H1 (cell line): Measurements from ENCODE around the gene THSD1. TPM values are rescaled to one million over a fixed set of nuclear protein-coding genes. Genes with fewer than 3 reads are reported as not detected.

Experiments used
- CTCF ChIA-PET: fragments of 300-600 bp; sonication (Branson Sonifier 250); formaldehyde crosslinking; loops from one replicate; lab custom pipeline; 2021; ENCODE audit not compliant: partially characterized antibody; lab: Charles Lee
- POLR2A ChIA-PET: fragments of 300-600 bp; sonication (Branson Sonifier 250); formaldehyde crosslinking; loops from one replicate; lab custom pipeline; 2021; ENCODE audit warnings: inconsistent platforms; ENCODE audit not compliant: partially characterized antibody; lab: Charles Lee
- DNase-seq, 2 experiments: peaks; one replicate each; pipeline versions ENCODE4 v3.0.0 to v3.0.0-alpha.2; 2010 to 2022; ENCODE audit warnings: low spot score in 2 of 2, low read depth in 1 of 2, mixed read lengths in 1 of 2
- FAIRE-seq: peaks from 2 replicates; lab custom pipeline; 2011; peaks lifted over from hg19 to GRCh38; lab: Jason Lieb, UNC
- H2AFZ ChIP-seq: 2 replicates; pipeline ENCODE4 v1.8.1; 2012; ENCODE audit warnings: low read length, inconsistent platforms
- H2AK5ac ChIP-seq: 2 replicates; pipeline ENCODE4 v1.6.1; 2013; ENCODE audit warnings: low read depth, low read length
- H2BK120ac ChIP-seq: replicated peaks from 2 replicates; pipeline ENCODE3; 2013; ENCODE audit warnings: low read depth, low read length, inconsistent platforms
- H2BK12ac ChIP-seq: 2 replicates; pipeline ENCODE4 v1.6.1; 2013; ENCODE audit warnings: low read depth, low read length
- H2BK15ac ChIP-seq: 2 replicates; pipeline ENCODE4 v1.6.1; 2013; ENCODE audit warnings: low read length
- H2BK20ac ChIP-seq: 2 replicates; pipeline ENCODE4 v1.6.1; 2013; ENCODE audit warnings: low read length
- H2BK5ac ChIP-seq: 2 replicates; pipeline ENCODE4 v1.6.1; 2013; ENCODE audit warnings: low read depth, low read length
- H3K14ac ChIP-seq: 2 replicates; pipeline ENCODE4 v1.6.1; 2013; ENCODE audit warnings: inconsistent platforms; ENCODE audit not compliant: insufficient read length
- H3K18ac ChIP-seq: 2 replicates; pipeline ENCODE4 v1.6.1; 2013; ENCODE audit warnings: low read length; ENCODE audit errors: extremely low read depth
- H3K23ac ChIP-seq: 2 replicates; pipeline ENCODE4 v1.6.1; 2013; ENCODE audit warnings: inconsistent platforms; ENCODE audit not compliant: insufficient read length
- H3K23me2 ChIP-seq: 2 replicates; pipeline ENCODE4 v1.6.1; 2013; ENCODE audit warnings: low read depth, low read length
- H3K27ac ChIP-seq: 2 replicates; pipeline ENCODE4 v1.6.1; 2011; ENCODE audit warnings: low read depth, low read length, inconsistent platforms
- H3K27me3 ChIP-seq, 4 experiments: replicated peaks in 1 of 4; 1 replicate in 1 of 4; 2 replicates in 3 of 4; pipeline versions ENCODE4 v1.6.1 to v1.8.1; 2011 to 2013; ENCODE audit warnings: low read length in 3 of 4, mild to moderate bottlenecking in 3 of 4, inconsistent platforms in 2 of 4, mixed read lengths in 2 of 4, moderate library complexity in 1 of 4; ENCODE audit not compliant: control insufficient read depth in 3 of 4, insufficient read depth in 3 of 4; ENCODE audit errors: extremely low read depth in 1 of 4
- H3K36me3 ChIP-seq, 4 experiments: 2 replicates each; pipeline versions ENCODE4 v1.6.1 to v1.8.1; 2011 to 2013; ENCODE audit warnings: mild to moderate bottlenecking in 4 of 4, low read length in 3 of 4, moderate library complexity in 2 of 4, control low read depth in 1 of 4, inconsistent platforms in 1 of 4; ENCODE audit not compliant: insufficient read depth in 4 of 4, control insufficient read depth in 2 of 4
- H3K4ac ChIP-seq: replicated peaks from 2 replicates; pipeline ENCODE3; 2013; ENCODE audit warnings: low read length, low read depth, mixed read lengths, inconsistent platforms; ENCODE audit not compliant: insufficient read length
- H3K4me1 ChIP-seq, 4 experiments: replicated peaks in 1 of 4; 1 replicate in 1 of 4; 2 replicates in 3 of 4; pipeline versions ENCODE4 v1.6.1 to v1.8.1; 2011 to 2013; ENCODE audit warnings: low read length in 3 of 4, inconsistent platforms in 2 of 4, mixed read lengths in 1 of 4; ENCODE audit not compliant: insufficient read depth in 4 of 4, control insufficient read depth in 3 of 4
- H3K4me2 ChIP-seq, 2 experiments: 2 replicates each; pipeline versions ENCODE4 v1.6.1 to v1.8.1; 2011 to 2013; ENCODE audit warnings: low read depth in 2 of 2, low read length in 2 of 2, control low read depth in 1 of 2, inconsistent platforms in 1 of 2, mild to moderate bottlenecking in 1 of 2; ENCODE audit not compliant: insufficient read depth in 1 of 2
- H3K4me3 ChIP-seq, 4 experiments: fragments of 200-600, 300-600 bp in 1 of 4; sonication (generic), shearing (Covaris generic), sonication (Bioruptor Twin) in 1 of 4; 2 replicates each; pipeline versions ENCODE4 v1.5.1 to v1.8.1; 2011 to 2016; ENCODE audit warnings: low read length in 4 of 4, low read depth in 3 of 4, control low read depth in 2 of 4, inconsistent platforms in 2 of 4, mild to moderate bottlenecking in 2 of 4, mixed read lengths in 1 of 4, moderate library complexity in 1 of 4; ENCODE audit not compliant: insufficient read depth in 2 of 4; ENCODE audit errors: extremely low read depth in 1 of 4
- H3K56ac ChIP-seq: replicated peaks from 2 replicates; pipeline ENCODE3; 2013; ENCODE audit warnings: low read depth, mild to moderate bottlenecking, mixed read lengths, low read length, inconsistent platforms; ENCODE audit not compliant: insufficient read length
- H3K79me1 ChIP-seq: 2 replicates; pipeline ENCODE4 v1.6.1; 2013; ENCODE audit warnings: low read depth, low read length, control low read depth
- H3K79me2 ChIP-seq, 2 experiments: 2 replicates each; pipeline versions ENCODE4 v1.6.1 to v1.8.1; 2012 to 2013; ENCODE audit warnings: low read length in 2 of 2, mild to moderate bottlenecking in 2 of 2, inconsistent platforms in 1 of 2; ENCODE audit not compliant: insufficient read depth in 2 of 2, control insufficient read depth in 1 of 2
- H3K9ac ChIP-seq, 4 experiments: replicated peaks in 1 of 4; 1 replicate in 1 of 4; 2 replicates in 3 of 4; pipeline versions ENCODE4 v1.6.1 to v1.8.1; 2011 to 2013; ENCODE audit warnings: low read depth in 3 of 4, low read length in 3 of 4, control low read depth in 2 of 4, mild to moderate bottlenecking in 2 of 4, moderate library complexity in 2 of 4, inconsistent platforms in 1 of 4; ENCODE audit errors: extremely low read depth in 1 of 4
- H3K9me3 ChIP-seq, 2 experiments: 2 replicates each; pipeline versions ENCODE4 v1.6.1 to v1.8.1; 2012 to 2013; ENCODE audit warnings: mild to moderate bottlenecking in 2 of 2, moderate library complexity in 2 of 2, control low read depth in 1 of 2, inconsistent platforms in 1 of 2, low read depth in 1 of 2, low read length in 1 of 2, mixed read lengths in 1 of 2; ENCODE audit not compliant: insufficient read depth in 2 of 2
- H4K20me1 ChIP-seq, 2 experiments: replicated peaks in 1 of 2; 2 replicates each; pipeline versions ENCODE3 to v1.8.1; 2011 to 2013; ENCODE audit warnings: inconsistent platforms in 2 of 2, low read length in 2 of 2, mild to moderate bottlenecking in 1 of 2; ENCODE audit not compliant: insufficient read depth in 2 of 2, control insufficient read depth in 1 of 2
- H4K5ac ChIP-seq: 2 replicates; pipeline ENCODE4 v1.6.1; 2013; ENCODE audit warnings: low read length, low read depth, mixed read lengths, inconsistent platforms; ENCODE audit not compliant: insufficient read length
- H4K8ac ChIP-seq: 2 replicates; pipeline ENCODE4 v1.8.0; 2013; ENCODE audit warnings: mild to moderate bottlenecking, moderate library complexity, low read length, inconsistent platforms; ENCODE audit not compliant: insufficient read depth; ENCODE audit errors: extremely low read depth
- H4K91ac ChIP-seq: replicated peaks from 2 replicates; pipeline ENCODE3; 2013; ENCODE audit warnings: low read length, mixed read lengths, inconsistent platforms; ENCODE audit not compliant: insufficient read length
- CBX8 ChIP-seq: fragments of 300-800, 300-1000 bp; sonication (generic); IDR thresholded peaks from 2 replicates; pipeline ENCODE4 v1.7.1; 2016; ENCODE audit warnings: low read depth, low read length, borderline replicate concordance
- CTBP2 ChIP-seq: IDR thresholded peaks from 2 replicates; pipeline ENCODE4 v1.7.0; 2011; ENCODE audit warnings: borderline replicate concordance, mild to moderate bottlenecking, moderate library complexity, mixed read lengths, low read length; ENCODE audit not compliant: insufficient read depth, insufficient read length
- PHF8 ChIP-seq: fragments of 200-600 bp; sonication (generic); conservative IDR thresholded peaks from 2 replicates; pipeline ENCODE4 v1.7.1; 2012; ENCODE audit warnings: low read depth, mild to moderate bottlenecking, inconsistent platforms, low read length, moderate library complexity
- SIN3A ChIP-seq, 2 experiments: IDR thresholded peaks in 1 of 2; conservative IDR thresholded peaks in 1 of 2; 2 replicates each; pipeline ENCODE4 v1.6.1; 2011 to 2012; ENCODE audit warnings: low read length in 2 of 2, improper control_type of control experiment in 1 of 2, low read depth in 1 of 2, mild to moderate bottlenecking in 1 of 2
- WGBS, 2 experiments: shearing (Covaris generic) in 1 of 2; methylation state at CpG; one replicate each; pipeline versions ENCODE4 v1.1.6 to v1.1.7; 2013 to 2015; ENCODE audit warnings: low lambda C conversion rate in 2 of 2, mixed read lengths in 2 of 2, inconsistent platforms in 1 of 2, low coverage in 1 of 2, missing lambda C conversion rate in 1 of 2; ENCODE audit not compliant: insufficient replicate concordance in 2 of 2, insufficient coverage in 1 of 2, insufficient read length in 1 of 2; ENCODE audit errors: extremely low coverage in 1 of 2, missing lambda C conversion rate in 1 of 2; 5-methylcytosine and 5-hydroxymethylcytosine counted together
- polyA plus RNA-seq, 7 experiments: library from polyadenylated mRNA; depleted of rRNA in 3 of 7; stranded (reverse) in 5 of 7; unstranded in 2 of 7; fragments of >200 nt in 5 of 7; fragments of 200-250 nt in 2 of 7; gene quantifications; 1 replicate in 5 of 7; 2 replicates in 1 of 7; 4 replicates in 1 of 7; pipeline versions ENCODE4 v1.2.1 to v1.2.3, GENCODE V29; 2011 to 2013; ENCODE audit warnings: missing spikeins in 2 of 7, mixed read lengths in 2 of 7
- total RNA-seq: library from RNA; stranded (reverse); fragmentation: NEBNext Ultra II Directional; extraction: Animal tissue kit (Norgen Biotek cat#: 25700); gene quantifications from 2 replicates; pipeline ENCODE4 v1.2.1, GENCODE V29; 2021

Gene THSD1
- total and polyA plus RNA-seq, 2 of the 8 experiments (the other 6 are each of a cell fraction or from before 2014, with no cell fraction given): 0.17 to 0.35 TPM

DNA sequence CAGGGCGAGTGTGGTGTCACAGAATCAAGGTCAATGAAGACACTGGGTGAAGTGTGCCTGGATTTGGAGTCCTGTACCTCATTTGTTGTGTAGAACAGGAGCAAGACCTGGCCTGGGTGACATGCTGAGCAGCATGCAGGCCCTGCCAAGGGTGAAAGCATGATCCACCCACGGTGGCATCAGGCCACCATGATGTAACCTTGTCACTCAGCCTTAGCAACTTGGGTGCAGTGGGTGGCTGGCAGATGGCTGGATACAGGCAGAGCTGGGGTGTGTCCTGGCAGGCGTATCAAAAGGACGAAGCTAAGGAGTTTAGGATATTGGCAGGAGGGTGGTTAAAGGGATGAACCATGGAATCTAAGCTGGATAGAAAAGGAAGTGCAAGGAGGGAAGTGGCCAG lies 10.3 kb downstream of the THSD1 start:
- H3K79me2 ChIP-seq: no peaks in the 10 kb centered on the region
- 0 out of 2 replicates have a peak overlapping the region, but pooled peaks have one; percentile 39 for H2AK5ac ChIP-seq
- no peaks in the 10 kb centered on the region for H3K23me2 ChIP-seq
- no peak overlapping the region for H2BK20ac ChIP-seq
- H3K4me1 ChIP-seq: no peaks in the 10 kb centered on the region
- H3K36me3 ChIP-seq: no peaks in the 10 kb centered on the region
- ChIA-PET CTCF (interaction anchor here (1.0 kb wide), 1 partner anchor 13 kb away, joined by 3 read pairs; no protein-coding TSS in a partner anchor), POLR2A (no interaction called here)
- H3K23ac ChIP-seq: no peak overlapping the region
- WGBS, 2 experiments: 84% methylated on average over 4 of the region's 4 CpGs; no CpG with 5 or more reads in 1 of the 2 experiments
- no peak overlapping the region for H3K4ac ChIP-seq
- no peaks in the 10 kb centered on the region; a peak in 1 of 7 replicates for H3K27me3 ChIP-seq
- H2BK15ac ChIP-seq: no peak overlapping the region
- no peak overlapping the region for H3K14ac ChIP-seq
- no peaks in the 10 kb centered on the region for H3K79me1 ChIP-seq
- no peaks in the 10 kb centered on the region for H3K9me3 ChIP-seq
- H4K91ac ChIP-seq: no peak overlapping the region
- H3K4me2 ChIP-seq: no peak overlapping the region
- H3K4me3 ChIP-seq: no peak overlapping the region
- DNase-seq (no peak), FAIRE-seq (no peak)
- no peak overlapping the region for H2BK12ac ChIP-seq
- H3K9ac ChIP-seq: no peak overlapping the region
- no peak overlapping the region for H3K56ac ChIP-seq
- H4K5ac ChIP-seq: no peak overlapping the region
- H2BK5ac ChIP-seq: no peak overlapping the region
- H2AFZ ChIP-seq: no peak overlapping the region
- no peak overlapping the region for H3K18ac ChIP-seq
- no peak overlapping the region for H3K27ac ChIP-seq
- no peak overlapping the region for H4K8ac ChIP-seq
- H4K20me1 ChIP-seq: no peaks in the 10 kb centered on the region
- no peak overlapping the region for H2BK120ac ChIP-seq
- no peak for TF ChIP-seq SIN3A (conservative IDR thresholded peaks at IDR 0.05 in 1 of 2, IDR thresholded peaks at IDR 0.05 in 1 of 2; ENCODE audit: low read depth in 1 of 2, low read length in 2 of 2)
- no peak for TF ChIP-seq CBX8
- TF ChIP-seq PHF8: no peak
- TF ChIP-seq CTBP2: no peak
